Uterus (tissue), 2 donors: ENCODE data around the gene CCDC91.

Source experiments
- CTCF ChIP-seq, 4 experiments: fragments of 200-600 bp in 2 of 4; fragments of 450-650 bp in 2 of 4; sonication (generic) in 2 of 4; IDR thresholded peaks; one replicate each; pipeline ENCODE4 v1.5.1; 2016 to 2019; ENCODE audit warnings: antibody characterized with exemption in 4 of 4, mild to moderate bottlenecking in 2 of 4, moderate library complexity in 1 of 4
- POLR2A ChIP-seq, 2 donors: fragments of 450-650 bp; IDR thresholded peaks; one replicate each; pipeline ENCODE4 v1.6.1; 2016; ENCODE audit warnings: antibody characterized with exemption in 2 of 2, mild to moderate bottlenecking in 1 of 2, moderate library complexity in 1 of 2

- TF ChIP-seq CTCF (IDR thresholded peaks at IDR 0.05) (no peak), POLR2A (IDR thresholded peaks at IDR 0.05) (no peak)
Measured at GRCh38 chr12:28158353-28158752, 31.9 kb upstream of the CCDC91 start.
